Left lung (tissue), 10 donors: ENCODE measurements around the gene MBNL1. TPM values are rescaled to one million over a fixed set of nuclear protein-coding genes. Genes with fewer than 3 reads are reported as not detected.
A peak's percentile ranks its signal among the peaks of the same experiment; 100 is the strongest.

ENCODE experiments used
- ATAC-seq: fragments of 200-7000 bp; cut with Tn5 transposase; one replicate; pipeline ENCODE4 v1.9.1; 2020; ENCODE audit warnings: moderate library complexity
- DNase-seq, 4 donors: peaks; one replicate each; pipeline ENCODE4 v3.0.0-alpha.2; 2013 to 2020
- H3K27ac ChIP-seq, 2 donors: fragments of 200-600 bp; sonication (generic) in 1 of 2; one replicate each; pipeline versions ENCODE4 v1.5.0 to v1.8.0; 2020 to 2021
- H3K27me3 ChIP-seq, 2 donors: fragments of 200-600 bp; sonication (generic) in 1 of 2; one replicate each; pipeline versions ENCODE4 v1.5.0 to v1.8.0; 2020 to 2021
- H3K36me3 ChIP-seq, 2 donors: fragments of 200-600 bp; sonication (generic) in 1 of 2; one replicate each; pipeline versions ENCODE4 v1.5.0 to v1.8.0; 2020 to 2021
- H3K4me1 ChIP-seq, 2 donors: fragments of 200-600 bp; one replicate each; pipeline ENCODE4 v1.8.0; 2021
- H3K4me3 ChIP-seq, 2 donors: fragments of 200-600 bp; sonication (generic) in 1 of 2; one replicate each; pipeline versions ENCODE4 v1.5.0 to v1.8.0; 2020 to 2021; ENCODE audit warnings: mild to moderate bottlenecking in 1 of 2
- H3K9me3 ChIP-seq, 2 donors: fragments of 200-600 bp; sonication (generic) in 1 of 2; one replicate each; pipeline versions ENCODE4 v1.5.0 to v1.8.0; 2020 to 2021
- intact Hi-C, 2 donors: fragments of 100-400 bp; cut with DNase I; formaldehyde crosslinking; loops; one replicate each; pipeline versions ENCODE4 v1.11.2 to v1.14.2; 2022
- polyA plus RNA-seq, 6 donors: library from polyadenylated mRNA; unstranded; fragments of 120-200 nt; gene quantifications; one replicate each; pipeline ENCODE4 v1.2.1, GENCODE V29; 2013; ENCODE audit not compliant: insufficient read length in 6 of 6
- total RNA-seq, 2 donors: library from RNA; stranded (reverse); fragmentation: NEBNext Ultra II Directional; extraction: Animal tissue kit (Norgen Biotek cat#: 25700); gene quantifications; one replicate each; pipeline ENCODE4 v1.2.1, GENCODE V29; 2021
- TF ChIP-seq, protein P1 (sequence below), 2 donors: fragments of 200-600 bp; sonication (generic) in 1 of 2; IDR thresholded peaks; one replicate each; pipeline versions ENCODE4 v1.5.0 to v1.8.0; 2021; ENCODE audit warnings: antibody characterized with exemption in 2 of 2
- donor health status: DM: no; HTN: yes; CAD: no.
- donor health status: DM: no; HTN: no; CAD: no.

Gene MBNL1
- total and polyA plus RNA-seq, 8 donors, result 92.3 to 246 (median 109) TPM

DNA sequence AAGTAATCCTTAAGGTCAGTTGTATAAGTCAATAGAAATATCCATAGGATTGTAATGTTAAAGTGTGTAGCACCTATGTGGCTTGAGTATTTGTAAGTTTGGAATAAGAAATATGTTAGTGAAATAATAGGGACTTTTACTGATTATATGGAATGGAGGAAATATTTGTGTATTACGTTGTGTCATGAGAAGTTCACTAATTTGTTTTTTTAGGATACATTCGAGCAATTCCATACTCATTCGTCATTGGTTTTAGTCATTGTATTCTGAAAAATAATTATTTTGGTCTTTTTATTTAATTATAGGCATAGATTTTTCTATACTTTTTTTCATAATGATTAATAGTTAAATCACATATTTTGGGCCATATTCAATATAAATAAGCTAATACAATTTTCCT lies 21.0 kb downstream of the MBNL1 start:
- H3K27ac ChIP-seq, result no peak overlapping the region
- ATAC-seq (no peak), DNase-seq (no peak)
- no peaks in the 10 kb centered on the region for H3K9me3 ChIP-seq
- no peaks in the 10 kb centered on the region for H3K36me3 ChIP-seq
- TF ChIP-seq, protein P1, sequence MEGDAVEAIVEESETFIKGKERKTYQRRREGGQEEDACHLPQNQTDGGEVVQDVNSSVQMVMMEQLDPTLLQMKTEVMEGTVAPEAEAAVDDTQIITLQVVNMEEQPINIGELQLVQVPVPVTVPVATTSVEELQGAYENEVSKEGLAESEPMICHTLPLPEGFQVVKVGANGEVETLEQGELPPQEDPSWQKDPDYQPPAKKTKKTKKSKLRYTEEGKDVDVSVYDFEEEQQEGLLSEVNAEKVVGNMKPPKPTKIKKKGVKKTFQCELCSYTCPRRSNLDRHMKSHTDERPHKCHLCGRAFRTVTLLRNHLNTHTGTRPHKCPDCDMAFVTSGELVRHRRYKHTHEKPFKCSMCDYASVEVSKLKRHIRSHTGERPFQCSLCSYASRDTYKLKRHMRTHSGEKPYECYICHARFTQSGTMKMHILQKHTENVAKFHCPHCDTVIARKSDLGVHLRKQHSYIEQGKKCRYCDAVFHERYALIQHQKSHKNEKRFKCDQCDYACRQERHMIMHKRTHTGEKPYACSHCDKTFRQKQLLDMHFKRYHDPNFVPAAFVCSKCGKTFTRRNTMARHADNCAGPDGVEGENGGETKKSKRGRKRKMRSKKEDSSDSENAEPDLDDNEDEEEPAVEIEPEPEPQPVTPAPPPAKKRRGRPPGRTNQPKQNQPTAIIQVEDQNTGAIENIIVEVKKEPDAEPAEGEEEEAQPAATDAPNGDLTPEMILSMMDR (IDR thresholded peaks at IDR 0.05), result no peak
- no peak overlapping the region for H3K4me3 ChIP-seq
- no peaks in the 10 kb centered on the region for H3K27me3 ChIP-seq
- peaks cover 24 to 78% of the 10 kb centered on the region in 2 donors for H3K4me1 ChIP-seq
- intact Hi-C loops, result no loop called here

DNA sequence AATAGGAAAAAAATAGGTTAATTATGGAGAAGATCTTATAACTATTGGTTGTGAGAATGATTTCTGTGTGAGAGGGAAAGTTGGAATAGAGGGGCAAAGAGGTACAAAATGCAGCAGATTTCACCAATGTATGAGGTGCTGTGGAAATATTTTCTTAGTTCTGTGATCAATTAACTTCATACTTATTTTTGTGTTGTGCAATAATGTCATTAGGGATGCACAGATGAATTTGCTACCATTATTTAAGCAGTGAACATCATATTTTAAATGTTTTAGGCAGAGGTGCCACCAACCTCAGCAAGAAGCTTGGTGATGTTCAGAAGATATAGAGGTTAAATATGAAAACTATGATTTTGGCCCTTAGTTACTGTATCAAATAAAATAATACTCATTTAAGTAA lies 21.6 kb downstream of the MBNL1 start:
- no peaks in the 10 kb centered on the region for H3K9me3 ChIP-seq
- no peak for DNase-seq
- H3K4me3 ChIP-seq, result no peak overlapping the region
- peak overlapping the region in 1 of 2 donors; percentile 5 for H3K27ac ChIP-seq
- no peaks in the 10 kb centered on the region for H3K36me3 ChIP-seq
- ATAC-seq, result no peak
- TF ChIP-seq, protein P1 (IDR thresholded peaks at IDR 0.05), result no peak
- no peaks in the 10 kb centered on the region for H3K27me3 ChIP-seq
- H3K4me1 ChIP-seq, result peaks cover 24 to 78% of the 10 kb centered on the region in 2 donors
- intact Hi-C loops, result no loop called here

- DNase-seq (no peak), ATAC-seq (no peak)
- Histone ChIP-seq H3K27me3 (no peaks in the 10 kb centered on the region), H3K36me3 (no peaks in the 10 kb centered on the region), H3K4me1 (peaks cover 24 to 87% of the 10 kb centered on the region in 2 donors), H3K9me3 (no peaks in the 10 kb centered on the region), H3K27ac (peak overlapping the region in 1 of 2 donors; percentile 5), H3K4me3 (no peak overlapping the region)
- intact Hi-C loops, result no loop called here
- TF ChIP-seq, protein P1 (IDR thresholded peaks at IDR 0.05), result no peak
Observed at GRCh38 chr3:152291238-152291637, 22.5 kb downstream of the MBNL1 start.

DNA sequence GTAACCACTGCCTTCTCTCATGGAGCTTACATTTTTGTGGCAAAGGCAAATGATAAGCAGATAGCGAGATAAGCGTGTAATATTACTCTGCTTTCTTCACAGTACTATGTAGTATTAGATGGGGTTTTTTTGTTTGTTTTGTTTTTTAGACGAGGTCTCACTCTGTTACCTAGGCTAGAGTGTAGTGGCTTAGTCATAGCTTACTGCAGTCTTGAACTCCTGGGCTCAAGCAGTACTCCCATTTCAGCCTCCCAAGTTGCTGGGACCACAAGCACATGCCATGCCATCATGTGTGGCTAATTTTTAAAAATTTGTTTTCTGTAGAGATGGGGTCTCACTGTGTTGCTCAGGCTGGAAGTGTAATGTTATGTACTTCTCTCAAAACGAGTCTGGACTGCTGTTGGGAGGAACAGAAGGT lies 22.9 kb downstream of the MBNL1 start:
- TF ChIP-seq, protein P1 (IDR thresholded peaks at IDR 0.05), result no peak
- DNase-seq (no peak), ATAC-seq (peak; percentile 43)
- Histone ChIP-seq H3K27ac (no peak overlapping the region), H3K36me3 (no peaks in the 10 kb centered on the region), H3K9me3 (no peaks in the 10 kb centered on the region), H3K27me3 (no peaks in the 10 kb centered on the region), H3K4me3 (no peak overlapping the region), H3K4me1 (peaks cover 24 to 89% of the 10 kb centered on the region in 2 donors)
- intact Hi-C loops, result no loop called here

- Histone ChIP-seq H3K27me3 (no peaks in the 10 kb centered on the region), H3K36me3 (no peaks in the 10 kb centered on the region), H3K9me3 (no peaks in the 10 kb centered on the region), H3K4me1 (peaks cover 24 to 89% of the 10 kb centered on the region in 2 donors), H3K27ac (no peak overlapping the region), H3K4me3 (no peak overlapping the region)
- TF ChIP-seq, protein P1 (IDR thresholded peaks at IDR 0.05), result no peak
- intact Hi-C loops, result no loop called here
- ATAC-seq (no peak), DNase-seq (no peak)
Observed at GRCh38 chr3:152292366-152292765, 23.6 kb downstream of the MBNL1 start.
